T47D (cell line): Measurements from ENCODE around the gene CXCL11.
"Not testable (repeated sequence)": the region's sequence is repeated elsewhere in the genome, so short reads cannot be mapped to it uniquely, and the experiment has no call there.

ENCODE experiments used
- DNase-seq, 2 experiments: peaks; one replicate each; pipeline versions ENCODE4 v3.0.0 to v3.0.0-alpha.2; 2011 to 2012; ENCODE audit warnings: low read depth in 1 of 2, low spot score in 1 of 2
- JUND ChIP-seq: IDR thresholded peaks from 2 replicates; pipeline ENCODE4 v1.6.1; 2012; ENCODE audit warnings: low read depth
- in situ Hi-C: cut with HindIII; loops from 2 replicates; pipeline ENCODE4 v1.10.0; 2016; ENCODE audit warnings: low sequenced_read_pairs, low pct_unique_long_range_greater_than_20kb

Gene CXCL11

DNA sequence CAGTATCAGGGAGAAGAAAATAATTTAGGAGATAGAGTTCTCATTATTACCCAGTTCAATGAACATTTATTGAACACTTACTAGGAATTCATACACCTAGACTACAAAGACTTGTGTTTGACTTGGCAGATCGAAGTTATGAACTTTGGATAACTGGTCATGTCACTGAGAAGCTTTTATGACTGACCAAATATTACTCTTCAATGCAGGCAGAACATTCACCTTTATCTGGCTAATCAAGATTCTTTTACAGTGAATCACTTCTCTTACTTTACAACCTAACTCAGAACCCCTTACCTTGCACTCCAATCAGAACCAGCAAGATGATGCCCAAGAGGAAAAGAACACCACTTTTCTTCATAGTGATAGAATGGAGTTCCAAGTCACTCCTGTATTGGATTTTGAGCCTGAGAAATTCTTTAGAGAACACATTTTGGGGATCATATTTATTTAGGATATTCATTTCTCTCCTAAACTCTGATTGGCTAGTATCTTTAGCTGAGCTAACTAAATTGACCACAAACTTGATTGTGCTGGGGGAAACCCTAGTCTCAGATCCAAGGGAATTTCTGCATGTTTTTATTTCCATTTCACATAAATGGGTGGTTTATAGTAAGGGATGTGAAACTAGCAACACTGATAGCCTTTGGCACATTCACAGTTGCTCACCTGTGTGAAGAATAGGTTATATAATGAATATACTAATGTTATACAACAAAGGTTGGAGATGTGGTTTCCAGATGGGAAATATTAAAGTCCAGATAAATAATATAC, 28.6 kb downstream of the CXCL11 start, which contains the start of gene CXCL9:
CXCL9 (minus strand) TSS at position 421 of the 774 bp plus-strand sequence; CDS start at position 361, 60 bp downstream.
- DNase-seq = peak in 1 of 2 experiments; percentile 41
- no peak for TF ChIP-seq JUND
- in situ Hi-C loops = no loop called here

- no peak for TF ChIP-seq JUND
- no peak for DNase-seq
- in situ Hi-C loops = no loop called here
Measured at GRCh38 chr4:76003620-76004019, 32.2 kb downstream of the CXCL11 start.

DNA sequence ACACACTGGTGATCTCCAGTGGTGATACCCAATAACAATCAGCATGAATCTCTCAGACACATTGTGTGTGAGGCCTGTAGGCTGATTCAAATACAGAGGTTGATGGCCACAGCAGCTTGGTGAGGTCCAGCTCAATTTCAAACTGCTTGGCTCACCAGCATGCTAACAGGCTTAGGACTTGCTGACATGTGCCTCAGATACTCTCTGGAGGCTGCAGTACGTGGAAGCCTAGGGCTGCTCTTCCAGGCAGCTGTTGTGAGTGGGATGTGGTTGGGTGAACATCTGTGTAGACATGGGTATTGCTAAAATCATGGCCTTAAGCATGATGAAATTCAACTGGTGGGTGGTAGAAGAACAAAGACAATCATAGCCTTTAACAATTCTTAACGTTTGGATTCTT, 32.8 kb downstream of the CXCL11 start:
- no peak for DNase-seq
- in situ Hi-C loops = no loop called here
- no peak for TF ChIP-seq JUND

DNA sequence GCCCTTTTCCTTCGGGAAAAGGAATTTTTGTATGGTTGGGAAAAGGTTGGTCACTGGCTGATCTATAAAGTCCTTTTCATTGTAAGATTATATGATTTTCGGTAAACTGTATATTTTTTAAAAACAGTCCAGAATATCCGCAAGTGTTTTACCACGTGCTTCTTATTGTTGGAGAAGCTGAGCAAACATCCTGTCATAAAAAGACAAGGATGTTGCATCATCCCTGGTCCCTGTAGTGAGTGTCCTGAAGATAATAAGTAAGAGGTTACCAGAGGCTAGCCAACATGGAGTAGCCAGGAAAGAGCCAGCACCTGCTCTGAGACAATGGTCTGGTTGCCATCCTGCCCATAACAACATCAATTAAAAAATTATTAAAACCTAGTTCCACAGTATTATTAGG, 33.7 kb downstream of the CXCL11 start:
- in situ Hi-C loops = no loop called here
- TF ChIP-seq JUND = no peak
- peak in 1 of 2 experiments; percentile 7 for DNase-seq

DNA sequence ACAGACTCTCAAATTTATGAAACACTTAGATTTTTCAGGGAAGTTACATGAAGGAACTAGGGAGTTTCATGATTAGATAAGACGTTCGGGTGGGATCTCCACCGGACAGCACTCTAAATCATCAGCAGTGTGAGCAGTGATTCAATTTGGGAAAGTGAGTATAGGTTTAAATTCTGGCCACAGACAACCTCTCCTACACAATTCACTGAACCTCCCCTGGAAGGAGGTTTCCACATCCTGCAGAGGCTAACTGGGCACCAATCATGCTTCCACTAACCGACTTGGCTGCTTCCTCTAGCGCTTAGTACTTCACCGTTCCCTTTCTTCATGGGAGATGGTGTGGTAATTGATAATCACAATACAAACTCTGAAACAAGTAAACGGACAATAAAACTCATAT, 34.2 kb downstream of the CXCL11 start:
- no peak for DNase-seq
- in situ Hi-C loops = no loop called here
- TF ChIP-seq JUND = no peak

- no peak for DNase-seq
- TF ChIP-seq JUND = no peak
- in situ Hi-C loops = no loop called here
Measured at GRCh38 chr4:76000279-76000678, 35.6 kb downstream of the CXCL11 start.

DNA sequence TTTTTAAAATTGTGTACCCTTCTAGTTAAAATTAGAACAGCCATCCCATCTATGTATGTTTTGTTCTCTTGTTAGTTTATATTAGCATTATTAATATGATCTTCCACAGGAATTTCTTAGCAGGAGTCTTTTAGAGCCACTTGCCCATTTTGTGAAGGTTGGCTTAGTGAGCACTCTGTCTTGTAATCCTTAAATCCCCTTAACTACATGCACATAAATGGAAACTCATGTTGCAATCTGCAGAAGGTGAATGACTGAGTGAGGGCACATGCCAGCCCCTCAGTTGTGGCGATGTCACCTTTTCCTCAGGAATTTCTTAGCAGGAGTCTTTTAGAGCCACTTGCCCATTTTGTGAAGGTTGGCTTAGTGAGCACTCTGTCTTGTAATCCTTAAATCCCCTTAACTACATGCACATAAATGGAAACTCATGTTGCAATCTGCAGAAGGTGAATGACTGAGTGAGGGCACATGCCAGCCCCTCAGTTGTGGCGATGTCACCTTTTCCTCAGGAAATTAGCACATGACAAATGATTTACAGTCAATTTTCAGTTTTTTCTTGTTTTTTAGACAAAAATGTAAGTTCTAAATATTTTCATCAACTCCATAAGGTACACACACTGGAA, 37.2 kb downstream of the CXCL11 start:
- in situ Hi-C loops, DNase-seq: not testable (repeated sequence)

DNA sequence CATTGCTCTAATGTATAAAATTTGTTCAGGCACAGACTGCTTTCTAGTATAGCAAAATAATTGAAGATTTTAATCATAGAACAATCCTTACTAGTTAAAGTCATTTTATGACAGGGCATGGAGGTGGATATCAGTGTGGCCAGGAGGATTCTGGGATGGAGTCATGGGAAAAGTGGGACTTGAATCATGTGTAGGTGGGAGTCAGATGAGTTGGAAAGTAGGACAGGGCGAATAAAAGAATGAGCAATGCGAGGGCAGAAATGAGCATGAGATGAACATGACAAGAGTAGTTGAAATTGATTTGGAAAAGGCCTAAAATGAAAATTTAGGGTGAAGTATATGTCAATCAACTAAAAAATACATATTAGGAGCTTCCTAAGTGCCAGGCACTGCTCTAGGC, 37.9 kb downstream of the CXCL11 start:
- no peak for DNase-seq
- no peak for TF ChIP-seq JUND
- in situ Hi-C loops = no loop called here

- DNase-seq = no peak
- in situ Hi-C loops = no loop called here
- no peak for TF ChIP-seq JUND
Measured at GRCh38 chr4:75997081-75997480, 38.8 kb downstream of the CXCL11 start.

DNA sequence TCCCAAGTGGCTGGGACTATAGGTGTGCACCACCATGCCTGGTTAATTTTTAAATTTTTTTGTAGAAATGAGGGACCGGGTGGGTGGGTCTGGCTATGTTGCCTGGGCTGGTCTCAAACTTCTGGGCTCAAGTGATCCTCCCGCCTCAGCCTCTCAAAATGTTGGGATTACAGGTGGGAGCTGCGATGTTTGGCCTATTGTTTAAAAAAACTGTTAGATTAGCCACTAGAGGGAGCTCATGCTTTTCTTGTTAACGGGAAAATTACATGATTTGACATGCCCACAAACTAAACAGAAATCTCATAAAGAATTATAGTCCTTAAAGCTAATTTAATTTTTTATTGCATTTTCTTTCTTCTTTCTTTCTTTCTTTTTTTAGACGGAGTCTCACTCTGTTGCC, 40.1 kb downstream of the CXCL11 start:
- DNase-seq = peak in 1 of 2 experiments; percentile 53
- in situ Hi-C loops = no loop called here
- no peak for TF ChIP-seq JUND

GRCh38 chr4:75992462-75992861, 43.4 kb downstream of the CXCL11 start:
- no peak for DNase-seq
- in situ Hi-C loops = no loop called here
- no peak for TF ChIP-seq JUND

GRCh38 chr4:75989846-75990528, 45.9 kb downstream of the CXCL11 start:
- no peak for DNase-seq
- TF ChIP-seq JUND = no peak
- in situ Hi-C loops = no loop called here

GRCh38 chr4:75985116-75985515, 50.8 kb downstream of the CXCL11 start:
- in situ Hi-C loops = no loop called here
- DNase-seq = no peak
- no peak for TF ChIP-seq JUND
